Liver (tissue), 9 donors: ENCODE data around the gene SLC6A12. TPM values are rescaled to one million over a fixed set of nuclear protein-coding genes. Genes with fewer than 3 reads are reported as not detected.

Experiments
- DNase-seq: peaks from one replicate; pipeline ENCODE4 v3.0.0-alpha.2; 2017; ENCODE audit warnings: low spot score
- H3K27ac ChIP-seq, 2 donors: one replicate each; pipeline ENCODE4 v1.7.0; 2013; ENCODE audit warnings: inconsistent platforms in 2 of 2, low read length in 2 of 2, control low read depth in 1 of 2, low read depth in 1 of 2, mild to moderate bottlenecking in 1 of 2
- H3K27me3 ChIP-seq, 4 donors: one replicate each; pipeline versions ENCODE4 v1.6.1 to v1.7.0; 2013; ENCODE audit warnings: low read length in 3 of 4, inconsistent platforms in 1 of 4, mild to moderate bottlenecking in 1 of 4, moderate library complexity in 1 of 4; ENCODE audit not compliant: control insufficient read depth in 4 of 4, insufficient read depth in 4 of 4
- H3K36me3 ChIP-seq, 4 donors: one replicate each; pipeline versions ENCODE4 v1.6.1 to v1.7.0; 2013; ENCODE audit warnings: low read length in 3 of 4, mild to moderate bottlenecking in 3 of 4, low read depth in 1 of 4, moderate library complexity in 1 of 4; ENCODE audit not compliant: control insufficient read depth in 4 of 4, insufficient read depth in 3 of 4
- H3K4me1 ChIP-seq, 4 donors: one replicate each; pipeline versions ENCODE4 v1.6.1 to v1.7.0; 2013; ENCODE audit warnings: low read length in 3 of 4, mild to moderate bottlenecking in 3 of 4, moderate library complexity in 1 of 4; ENCODE audit not compliant: control insufficient read depth in 4 of 4, insufficient read depth in 4 of 4
- H3K4me3 ChIP-seq, 3 donors: one replicate each; pipeline versions ENCODE4 v1.6.1 to v1.7.0; 2013; ENCODE audit warnings: low read length in 3 of 3, control low read depth in 1 of 3, low read depth in 1 of 3, mild to moderate bottlenecking in 1 of 3
- H3K9ac ChIP-seq, 2 donors: one replicate each; pipeline ENCODE4 v1.7.0; 2013; ENCODE audit warnings: low read length in 2 of 2, mild to moderate bottlenecking in 2 of 2, moderate library complexity in 2 of 2, control low read depth in 1 of 2, low read depth in 1 of 2
- H3K9me3 ChIP-seq, 4 donors: one replicate each; pipeline versions ENCODE4 v1.6.1 to v1.7.0; 2013; ENCODE audit warnings: low read length in 3 of 4; ENCODE audit not compliant: control insufficient read depth in 4 of 4
- CTCF ChIP-seq: fragments of 150-350 bp; IDR thresholded peaks from 2 replicates; pipeline ENCODE4 v1.5.1; 2017; ENCODE audit warnings: improper control_type of control experiment, low read depth, low read length; ENCODE audit not compliant: missing input control
- EGR1 ChIP-seq, 2 donors: IDR thresholded peaks; 2 replicates each; pipeline ENCODE4 v1.6.1; 2016 to 2018; ENCODE audit warnings: antibody characterized with exemption in 2 of 2, low read depth in 2 of 2
- FOXA2 ChIP-seq: IDR thresholded peaks from 2 replicates; pipeline ENCODE4 v1.6.1; 2016; ENCODE audit warnings: antibody characterized with exemption
- HNF4A ChIP-seq, 2 donors: conservative IDR thresholded peaks; 2 replicates each; pipeline ENCODE4 v1.6.1; 2016; ENCODE audit warnings: antibody characterized with exemption in 2 of 2, mild to moderate bottlenecking in 2 of 2
- JUND ChIP-seq, 2 donors: IDR thresholded peaks; 2 replicates each; pipeline ENCODE4 v1.6.1; 2016; ENCODE audit warnings: antibody characterized with exemption in 2 of 2
- NR2F2 ChIP-seq: IDR thresholded peaks from 2 replicates; pipeline ENCODE4 v1.6.1; 2016; ENCODE audit warnings: antibody characterized with exemption
- RAD21 ChIP-seq, 2 donors: IDR thresholded peaks; 2 replicates each; pipeline ENCODE4 v1.6.1; 2016; ENCODE audit warnings: antibody characterized with exemption in 2 of 2, mild to moderate bottlenecking in 2 of 2
- RXRA ChIP-seq, 2 donors: IDR thresholded peaks; 2 replicates each; pipeline ENCODE4 v1.6.1; 2017 to 2018; ENCODE audit warnings: antibody characterized with exemption in 2 of 2, mild to moderate bottlenecking in 1 of 2
- TAF1 ChIP-seq: conservative IDR thresholded peaks from 2 replicates; pipeline ENCODE4 v1.6.1; 2016; ENCODE audit warnings: antibody characterized with exemption, mild to moderate bottlenecking
- WGBS: extraction: QIAGEN DNeasy Blood & Tissue Kit; methylation state at CpG from one replicate; pipeline ENCODE4 v1.1.7; 2013; 5-methylcytosine and 5-hydroxymethylcytosine counted together
- polyA plus RNA-seq, 2 donors: library from polyadenylated mRNA; stranded (reverse) in 1 of 2; unstranded in 1 of 2; fragments of 200-250 nt in 1 of 2; fragments of >200 nt in 1 of 2; fragmentation: Nextera tagmentation in 1 of 2; extraction: Ambion mirVana in 1 of 2; gene quantifications; one replicate each; pipeline versions ENCODE4 v1.2.1 to v1.2.3, GENCODE V29; 2013 to 2015
- total RNA-seq, 2 donors: library from RNA; depleted of rRNA; stranded (reverse); fragments of >200 nt; gene quantifications; one replicate each; pipeline ENCODE4 v1.2.3, GENCODE V29; 2014
- TF ChIP-seq, protein P1 (sequence below): IDR thresholded peaks from 2 replicates; pipeline ENCODE4 v1.6.1; 2016; ENCODE audit warnings: antibody characterized with exemption
- TF ChIP-seq, protein P2 (sequence below): IDR thresholded peaks from 2 replicates; pipeline ENCODE4 v1.6.1; 2016; ENCODE audit warnings: antibody characterized with exemption
- donor health status: healthy.
- donor health status: healthy.
- donor health status: healthy.
- donor health status: healthy.
- donor health status: healthy.

Gene SLC6A12
- total and polyA plus RNA-seq, 4 donors: 18.2 to 30.3 (median 23.2) TPM

- H3K27me3 ChIP-seq: no peaks in the 10 kb centered on the region
- H3K4me1 ChIP-seq: no peaks in the 10 kb centered on the region
- no peaks in the 10 kb centered on the region for H3K9me3 ChIP-seq
- no peak for DNase-seq
- H3K4me3 ChIP-seq: no peak overlapping the region
- TF ChIP-seq JUND (IDR thresholded peaks at IDR 0.05): no peak
- no peak for TF ChIP-seq CTCF
- no peak for TF ChIP-seq TAF1
- TF ChIP-seq RAD21 (IDR thresholded peaks at IDR 0.05): no peak
- TF ChIP-seq RXRA (IDR thresholded peaks at IDR 0.05): no peak
- H3K27ac ChIP-seq: no peak overlapping the region
- H3K36me3 ChIP-seq: no peaks in the 10 kb centered on the region
- 80% methylated on average over 9 of the region's 9 CpGs for WGBS
- H3K9ac ChIP-seq: no peak overlapping the region
These were observed 53.1 kb downstream of the SLC6A12 start for GRCh38 chr12:160858-161257.

- H3K36me3 ChIP-seq: no peaks in the 10 kb centered on the region
- WGBS: 83% methylated on average over 7 of the region's 7 CpGs
- no peaks in the 10 kb centered on the region for H3K9me3 ChIP-seq
- H3K27ac ChIP-seq: no peak overlapping the region
- no peaks in the 10 kb centered on the region for H3K27me3 ChIP-seq
- TF ChIP-seq TAF1: no peak
- no peak for DNase-seq
- H3K9ac ChIP-seq: no peak overlapping the region
- H3K4me1 ChIP-seq: no peaks in the 10 kb centered on the region
- H3K4me3 ChIP-seq: no peak overlapping the region
These were observed 54.7 kb downstream of the SLC6A12 start for GRCh38 chr12:159156-159782.

DNA sequence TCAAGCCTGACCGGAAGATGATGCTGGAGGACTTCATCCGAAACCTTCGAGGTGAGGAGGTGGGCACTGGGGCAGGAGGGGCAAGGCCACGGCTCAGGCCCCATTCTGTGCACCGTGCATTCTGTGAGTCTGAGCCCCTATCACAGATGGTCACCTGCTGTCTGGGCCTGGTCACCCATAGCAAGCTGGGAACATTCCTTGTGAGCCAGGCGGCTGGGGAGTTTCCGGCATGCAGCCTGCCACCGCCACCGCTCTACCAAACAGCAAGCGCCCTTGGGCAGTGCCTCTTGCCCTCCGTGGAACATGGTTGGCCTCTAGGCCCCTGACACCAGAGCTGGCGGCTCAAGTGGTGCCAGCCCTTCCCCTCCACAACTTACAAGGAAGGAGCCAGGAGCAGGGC lies 56.3 kb downstream of the SLC6A12 start:
- H3K9me3 ChIP-seq: no peaks in the 10 kb centered on the region
- no peak for DNase-seq
- TF ChIP-seq JUND (IDR thresholded peaks at IDR 0.05): no peak
- TF ChIP-seq FOXA2: no peak
- no peak for TF ChIP-seq HNF4A (conservative IDR thresholded peaks at IDR 0.05)
- TF ChIP-seq EGR1 (IDR thresholded peaks at IDR 0.05; ENCODE audit: low read depth in 2 of 2): no peak
- TF ChIP-seq, protein P1, sequence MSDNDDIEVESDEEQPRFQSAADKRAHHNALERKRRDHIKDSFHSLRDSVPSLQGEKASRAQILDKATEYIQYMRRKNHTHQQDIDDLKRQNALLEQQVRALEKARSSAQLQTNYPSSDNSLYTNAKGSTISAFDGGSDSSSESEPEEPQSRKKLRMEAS: no peak
- TF ChIP-seq RXRA (IDR thresholded peaks at IDR 0.05): no peak
- TF ChIP-seq NR2F2: no peak
- no peak overlapping the region for H3K4me3 ChIP-seq
- H3K27me3 ChIP-seq: no peaks in the 10 kb centered on the region
- no peak overlapping the region for H3K9ac ChIP-seq
- H3K27ac ChIP-seq: no peak overlapping the region
- H3K4me1 ChIP-seq: no peaks in the 10 kb centered on the region
- 94% methylated on average over 12 of the region's 12 CpGs for WGBS
- H3K36me3 ChIP-seq: no peaks in the 10 kb centered on the region

DNA sequence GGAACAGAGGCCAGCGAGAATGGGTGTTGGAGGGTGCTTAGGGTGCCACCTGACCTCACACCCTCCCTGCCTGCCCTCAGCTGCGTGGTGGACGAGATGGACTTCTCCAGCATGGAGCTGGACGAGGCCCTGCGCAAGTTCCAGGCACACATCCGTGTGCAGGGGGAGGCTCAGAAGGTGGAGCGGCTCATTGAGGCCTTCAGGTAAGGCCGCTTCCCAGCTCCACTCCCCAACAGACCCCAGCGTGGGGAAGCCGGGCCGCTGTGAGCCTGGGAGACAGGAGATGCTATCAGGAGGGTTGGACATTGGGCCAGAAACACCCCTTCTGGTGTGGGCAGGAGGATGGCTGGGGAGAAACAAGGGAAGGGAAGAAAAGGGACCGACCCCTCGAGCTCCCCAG lies 57.0 kb downstream of the SLC6A12 start:
- no peak overlapping the region for H3K4me3 ChIP-seq
- H3K36me3 ChIP-seq: no peaks in the 10 kb centered on the region
- H3K9ac ChIP-seq: no peak overlapping the region
- WGBS: 93% methylated on average over 13 of the region's 13 CpGs
- no peaks in the 10 kb centered on the region for H3K4me1 ChIP-seq
- no peaks in the 10 kb centered on the region for H3K9me3 ChIP-seq
- TF ChIP-seq, protein P2, sequence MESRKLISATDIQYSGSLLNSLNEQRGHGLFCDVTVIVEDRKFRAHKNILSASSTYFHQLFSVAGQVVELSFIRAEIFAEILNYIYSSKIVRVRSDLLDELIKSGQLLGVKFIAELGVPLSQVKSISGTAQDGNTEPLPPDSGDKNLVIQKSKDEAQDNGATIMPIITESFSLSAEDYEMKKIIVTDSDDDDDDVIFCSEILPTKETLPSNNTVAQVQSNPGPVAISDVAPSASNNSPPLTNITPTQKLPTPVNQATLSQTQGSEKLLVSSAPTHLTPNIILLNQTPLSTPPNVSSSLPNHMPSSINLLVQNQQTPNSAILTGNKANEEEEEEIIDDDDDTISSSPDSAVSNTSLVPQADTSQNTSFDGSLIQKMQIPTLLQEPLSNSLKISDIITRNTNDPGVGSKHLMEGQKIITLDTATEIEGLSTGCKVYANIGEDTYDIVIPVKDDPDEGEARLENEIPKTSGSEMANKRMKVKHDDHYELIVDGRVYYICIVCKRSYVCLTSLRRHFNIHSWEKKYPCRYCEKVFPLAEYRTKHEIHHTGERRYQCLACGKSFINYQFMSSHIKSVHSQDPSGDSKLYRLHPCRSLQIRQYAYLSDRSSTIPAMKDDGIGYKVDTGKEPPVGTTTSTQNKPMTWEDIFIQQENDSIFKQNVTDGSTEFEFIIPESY: no peak
- no peak for DNase-seq
- no peaks in the 10 kb centered on the region for H3K27me3 ChIP-seq
- H3K27ac ChIP-seq: no peak overlapping the region
